ENCODE results near the gene TRAPPC1.
A peak's percentile ranks its signal among the peaks of the same experiment; 100 is the strongest.
"Not testable (repeated sequence)": the region's sequence is repeated elsewhere in the genome, so short reads cannot be mapped to it uniquely, and the experiment has no call there.

The TRAPPC1 gene

GRCh38 chr17:7931709-7932482 lies at the start of gene TRAPPC1, which contains the start of gene CNTROB:
Gene TRAPPC1 (minus strand): TSS chr17:7931946. CDS start chr17:7931829, 117 bp downstream.
Gene CNTROB (plus strand): TSS chr17:7932206. CDS start chr17:7933080, 874 bp downstream.
- DNase-seq, result peak; percentile 99

- DNase-seq, result peak; percentile 17
Observed at GRCh38 chr17:7977805-7978204, 46.1 kb upstream of the TRAPPC1 start.

- no peak for DNase-seq
Observed at GRCh38 chr17:7977039-7977438, 45.3 kb upstream of the TRAPPC1 start.

- no peak for DNase-seq
Observed at GRCh38 chr17:7974638-7975131, 42.9 kb upstream of the TRAPPC1 start.

- DNase-seq, result no peak
Observed at GRCh38 chr17:7972131-7972785, 40.5 kb upstream of the TRAPPC1 start.

GRCh38 chr17:7971651-7972050 lies 39.9 kb upstream of the TRAPPC1 start:
- no peak for DNase-seq

GRCh38 chr17:7969433-7969832 lies 37.7 kb upstream of the TRAPPC1 start:
- no peak for DNase-seq

- no peak for DNase-seq
Observed at GRCh38 chr17:7967751-7968150, 36.0 kb upstream of the TRAPPC1 start.

GRCh38 chr17:7961421-7961820 lies 29.7 kb upstream of the TRAPPC1 start:
- DNase-seq, result no peak

- no peak for DNase-seq
Observed at GRCh38 chr17:7959503-7960253, 27.9 kb upstream of the TRAPPC1 start.

GRCh38 chr17:7956228-7956965 lies 24.7 kb upstream of the TRAPPC1 start:
- DNase-seq, result no peak

GRCh38 chr17:7955414-7956227 lies 23.9 kb upstream of the TRAPPC1 start:
- no peak for DNase-seq

- not testable (repeated sequence) for DNase-seq
Observed at GRCh38 chr17:7953266-7953665, 21.5 kb upstream of the TRAPPC1 start.

GRCh38 chr17:7951143-7951792 lies 19.5 kb upstream of the TRAPPC1 start:
- DNase-seq, result no peak

- no peak for DNase-seq
Observed at GRCh38 chr17:7950578-7950977, 18.8 kb upstream of the TRAPPC1 start.

GRCh38 chr17:7947651-7948050 lies 15.9 kb upstream of the TRAPPC1 start:
- no peak for DNase-seq

GRCh38 chr17:7946441-7946840 lies 14.7 kb upstream of the TRAPPC1 start:
- no peak for DNase-seq

GRCh38 chr17:7945651-7946050 lies 13.9 kb upstream of the TRAPPC1 start:
- no peak for DNase-seq

- DNase-seq, result no peak
Observed at GRCh38 chr17:7944326-7944725, 12.6 kb upstream of the TRAPPC1 start.

GRCh38 chr17:7943291-7943690 lies 11.5 kb upstream of the TRAPPC1 start:
- DNase-seq, result no peak

GRCh38 chr17:7940743-7941142 lies 9.0 kb upstream of the TRAPPC1 start:
- DNase-seq, result no peak
